ENCODE data around the gene MINDY3.

Gene MINDY3

DNA sequence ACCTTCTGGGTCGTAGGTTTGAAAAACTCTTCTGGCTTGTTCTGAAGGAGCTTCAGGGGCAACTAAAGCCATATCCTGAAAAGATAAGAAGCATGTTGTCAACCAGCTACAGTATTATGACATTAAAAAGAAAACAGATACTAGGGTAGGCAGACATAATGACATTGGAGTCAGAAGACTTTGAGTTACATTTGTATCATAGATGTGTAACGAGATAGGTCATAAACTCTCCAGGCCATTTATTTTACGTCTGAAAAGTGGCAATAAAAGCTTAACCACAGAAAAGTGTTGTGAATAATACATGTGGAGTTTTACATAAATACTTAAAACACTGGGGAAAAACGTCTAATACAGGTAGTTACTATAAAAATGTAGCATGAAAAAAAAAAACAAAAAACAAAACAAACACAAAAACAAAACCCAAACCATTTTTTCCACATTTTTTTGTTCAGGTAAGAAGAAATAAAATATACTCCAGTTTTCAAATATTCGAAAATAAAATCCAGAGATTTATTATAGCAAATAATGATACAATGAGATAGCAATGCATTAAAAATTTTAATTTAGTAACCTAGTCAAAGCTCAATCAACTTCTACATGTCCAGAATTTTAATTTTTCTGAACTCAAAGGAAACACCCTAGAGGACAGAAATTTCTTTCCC is 64.1 kb downstream of the MINDY3 start:
- in situ Hi-C loops (cut with HindIII; ENCODE audit: low pct_ligation_motif_present, low sequenced_read_pairs): no loop called here
- H3K27ac ChIP-seq: no peak overlapping the region
- no peaks in the 10 kb centered on the region for H3K27me3 ChIP-seq (replicated peaks)
- peaks cover 2% of the 10 kb centered on the region for H3K36me3 ChIP-seq (replicated peaks)
- TF ChIP-seq, protein P1, sequence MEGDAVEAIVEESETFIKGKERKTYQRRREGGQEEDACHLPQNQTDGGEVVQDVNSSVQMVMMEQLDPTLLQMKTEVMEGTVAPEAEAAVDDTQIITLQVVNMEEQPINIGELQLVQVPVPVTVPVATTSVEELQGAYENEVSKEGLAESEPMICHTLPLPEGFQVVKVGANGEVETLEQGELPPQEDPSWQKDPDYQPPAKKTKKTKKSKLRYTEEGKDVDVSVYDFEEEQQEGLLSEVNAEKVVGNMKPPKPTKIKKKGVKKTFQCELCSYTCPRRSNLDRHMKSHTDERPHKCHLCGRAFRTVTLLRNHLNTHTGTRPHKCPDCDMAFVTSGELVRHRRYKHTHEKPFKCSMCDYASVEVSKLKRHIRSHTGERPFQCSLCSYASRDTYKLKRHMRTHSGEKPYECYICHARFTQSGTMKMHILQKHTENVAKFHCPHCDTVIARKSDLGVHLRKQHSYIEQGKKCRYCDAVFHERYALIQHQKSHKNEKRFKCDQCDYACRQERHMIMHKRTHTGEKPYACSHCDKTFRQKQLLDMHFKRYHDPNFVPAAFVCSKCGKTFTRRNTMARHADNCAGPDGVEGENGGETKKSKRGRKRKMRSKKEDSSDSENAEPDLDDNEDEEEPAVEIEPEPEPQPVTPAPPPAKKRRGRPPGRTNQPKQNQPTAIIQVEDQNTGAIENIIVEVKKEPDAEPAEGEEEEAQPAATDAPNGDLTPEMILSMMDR (IDR thresholded peaks at IDR 0.05; ENCODE audit: low read depth, low read length, missing control alignments): no peak
- DNase-seq: no peak
- H3K4me3 ChIP-seq (ENCODE audit: low read depth, low read length): no peak overlapping the region

DNA sequence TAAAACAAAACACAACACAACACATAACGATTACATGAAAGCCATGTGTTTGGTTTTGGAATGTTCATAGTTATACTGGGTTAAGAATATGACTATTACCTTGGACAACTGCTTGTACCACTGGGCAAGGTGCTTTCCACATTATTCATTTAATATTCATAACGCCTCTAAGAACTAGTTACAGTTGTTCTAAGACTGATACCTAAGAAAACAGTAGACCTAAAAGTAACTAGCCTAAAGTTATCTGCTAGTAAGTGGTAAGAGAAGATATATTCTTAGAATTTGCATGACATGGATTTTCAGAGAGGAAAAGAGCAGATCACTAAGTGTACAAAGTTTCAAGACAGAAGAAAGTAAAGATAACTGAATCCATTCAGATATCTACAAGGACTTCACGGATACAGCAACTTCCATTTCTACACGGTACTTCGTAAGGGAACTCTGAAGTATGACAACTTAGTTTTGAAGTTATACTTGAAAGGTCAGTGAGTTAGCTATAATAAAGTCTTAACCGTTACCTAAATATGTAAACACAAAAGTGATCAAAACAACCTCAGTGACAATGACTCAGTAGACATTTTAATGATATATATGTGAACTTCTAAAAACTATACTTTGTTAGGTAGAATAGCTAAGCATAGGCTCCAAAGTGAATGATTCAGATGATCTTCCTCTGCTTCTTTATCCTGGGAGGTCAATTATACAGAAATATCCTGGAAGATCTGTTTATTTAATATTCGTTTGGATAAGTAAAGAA is 65.1 kb downstream of the MINDY3 start:
- Histone ChIP-seq H3K27ac (no peak overlapping the region), H3K36me3 (replicated peaks) (no peaks in the 10 kb centered on the region), H3K4me3 (ENCODE audit: low read depth, low read length) (no peak overlapping the region), H3K27me3 (replicated peaks) (no peaks in the 10 kb centered on the region)
- in situ Hi-C loops (cut with HindIII; ENCODE audit: low pct_ligation_motif_present, low sequenced_read_pairs): no loop called here
- DNase-seq: no peak
- TF ChIP-seq, protein P1 (IDR thresholded peaks at IDR 0.05; ENCODE audit: low read depth, low read length, missing control alignments): no peak

DNA sequence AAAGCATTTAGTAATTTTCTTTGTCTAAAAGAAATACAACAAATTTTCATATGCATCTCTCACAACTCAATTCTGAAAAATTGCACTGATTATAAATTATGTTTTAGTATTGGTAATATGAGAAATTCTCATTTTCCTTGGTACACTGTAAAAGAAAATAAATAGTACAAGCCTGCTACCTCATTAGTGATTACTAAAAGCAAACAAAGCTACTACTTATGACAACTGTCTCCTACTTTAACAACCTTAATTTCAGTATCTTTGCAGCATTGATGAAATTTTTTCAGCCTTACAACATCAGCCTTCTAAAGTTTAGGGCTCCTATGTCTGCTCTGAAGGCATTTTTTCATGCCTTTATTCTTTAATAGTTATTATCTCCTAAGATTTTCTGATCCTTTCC is 65.7 kb downstream of the MINDY3 start:
- H3K27ac ChIP-seq: no peak overlapping the region
- no peak overlapping the region for H3K4me3 ChIP-seq (ENCODE audit: low read depth, low read length)
- in situ Hi-C loops (cut with HindIII; ENCODE audit: low pct_ligation_motif_present, low sequenced_read_pairs): no loop called here
- H3K27me3 ChIP-seq (replicated peaks): no peaks in the 10 kb centered on the region
- TF ChIP-seq, protein P1 (IDR thresholded peaks at IDR 0.05; ENCODE audit: low read depth, low read length, missing control alignments): no peak
- no peaks in the 10 kb centered on the region for H3K36me3 ChIP-seq (replicated peaks)
- DNase-seq: no peak

DNA sequence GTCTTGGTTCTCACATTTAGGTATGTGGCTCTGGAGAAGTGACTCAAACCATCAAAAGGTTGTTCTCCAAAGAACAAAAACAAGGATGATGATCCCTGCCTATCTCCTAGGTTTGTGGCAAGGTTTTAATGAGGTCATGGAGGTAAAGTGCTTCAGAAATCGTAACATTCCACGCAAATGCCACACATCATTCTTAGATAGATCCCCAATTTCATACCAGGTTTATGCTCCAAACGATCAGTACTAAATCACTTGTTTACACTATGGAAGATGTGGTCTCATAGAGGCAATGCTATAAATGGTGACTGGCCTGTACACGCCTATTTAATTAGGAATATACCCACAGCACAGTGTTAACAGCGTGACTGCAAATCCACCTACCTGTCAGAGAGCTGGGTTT is 66.6 kb downstream of the MINDY3 start:
- in situ Hi-C loops (cut with HindIII; ENCODE audit: low pct_ligation_motif_present, low sequenced_read_pairs): no loop called here
- Histone ChIP-seq H3K36me3 (replicated peaks) (no peaks in the 10 kb centered on the region), H3K27ac (no peak overlapping the region), H3K4me3 (ENCODE audit: low read depth, low read length) (no peak overlapping the region), H3K27me3 (replicated peaks) (no peaks in the 10 kb centered on the region)
- DNase-seq: no peak
- TF ChIP-seq, protein P1 (IDR thresholded peaks at IDR 0.05; ENCODE audit: low read depth, low read length, missing control alignments): no peak

DNA sequence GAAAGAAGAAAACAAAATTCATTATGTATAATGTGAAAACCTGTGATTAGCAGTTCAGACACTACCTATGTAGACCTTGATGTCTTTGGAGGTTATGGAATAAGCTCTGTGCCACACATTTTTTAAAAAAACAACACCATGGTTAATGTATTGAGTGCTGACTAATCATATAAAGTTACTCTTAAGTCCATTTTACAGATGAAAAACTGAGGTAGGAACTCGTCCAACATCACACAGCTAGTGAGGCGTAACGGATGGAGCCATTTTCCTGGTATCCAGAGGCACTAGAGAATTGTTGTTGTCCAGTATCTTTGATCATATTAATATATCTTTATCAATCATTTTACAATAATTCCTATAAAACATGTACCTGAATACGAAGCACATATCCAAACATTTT is 67.5 kb downstream of the MINDY3 start:
- TF ChIP-seq, protein P1 (IDR thresholded peaks at IDR 0.05; ENCODE audit: low read depth, low read length, missing control alignments): no peak
- no peak for DNase-seq
- Histone ChIP-seq H3K4me3 (ENCODE audit: low read depth, low read length) (no peak overlapping the region), H3K27ac (no peak overlapping the region), H3K27me3 (replicated peaks) (no peaks in the 10 kb centered on the region), H3K36me3 (replicated peaks) (no peaks in the 10 kb centered on the region)
- in situ Hi-C loops (cut with HindIII; ENCODE audit: low pct_ligation_motif_present, low sequenced_read_pairs): no loop called here

Measured in brain microvascular endothelial cell (primary cell).